Islet of Langerhans (tissue), 1 donor: ENCODE data around the gene LCN1.
"Not testable (repeated sequence)": the region's sequence is repeated elsewhere in the genome, so short reads cannot be mapped to it uniquely, and the experiment has no call there.

ENCODE experiments used
- FAIRE-seq: peaks from one replicate; lab custom pipeline; 2011; peaks lifted over from hg19 to GRCh38; lab: Jason Lieb, UNC

Gene LCN1

GRCh38 chr9:135505406-135506187 lies 15.6 kb upstream of the LCN1 start:
- FAIRE-seq: no peak

- FAIRE-seq: no peak
Measured at GRCh38 chr9:135506327-135507103, 14.7 kb upstream of the LCN1 start.

- FAIRE-seq: no peak
Measured at GRCh38 chr9:135507104-135508035, 13.9 kb upstream of the LCN1 start.

GRCh38 chr9:135508211-135508820 lies 12.9 kb upstream of the LCN1 start:
- FAIRE-seq: no peak

- no peak for FAIRE-seq
Measured at GRCh38 chr9:135509458-135509857, 11.8 kb upstream of the LCN1 start.

- no peak for FAIRE-seq
Measured at GRCh38 chr9:135512241-135512603, 9.0 kb upstream of the LCN1 start.

- no peak for FAIRE-seq
Measured at GRCh38 chr9:135512904-135513303, 8.3 kb upstream of the LCN1 start.

- FAIRE-seq: no peak
Measured at GRCh38 chr9:135513351-135513846, 7.8 kb upstream of the LCN1 start.

GRCh38 chr9:135513906-135514305 lies 7.3 kb upstream of the LCN1 start:
- not testable (repeated sequence) for FAIRE-seq

GRCh38 chr9:135514342-135515082 lies 6.7 kb upstream of the LCN1 start:
- FAIRE-seq: no peak

GRCh38 chr9:135515083-135515951 lies 5.9 kb upstream of the LCN1 start:
- FAIRE-seq: no peak

- FAIRE-seq: no peak
Measured at GRCh38 chr9:135516132-135516860, 4.9 kb upstream of the LCN1 start.

GRCh38 chr9:135517407-135517822 lies 3.8 kb upstream of the LCN1 start:
- FAIRE-seq: no peak

GRCh38 chr9:135519179-135519971 lies 1.9 kb upstream of the LCN1 start:
- FAIRE-seq: no peak

GRCh38 chr9:135521608-135522095 lies 412 bp downstream of the LCN1 start:
- no peak for FAIRE-seq

- FAIRE-seq: no peak
Measured at GRCh38 chr9:135522137-135522877, 1.1 kb downstream of the LCN1 start.

GRCh38 chr9:135522931-135523330 lies 1.7 kb downstream of the LCN1 start:
- no peak for FAIRE-seq
